Amygdala (tissue), 56 donors: ENCODE data around the gene ULK3.

Experiments
- DNase-seq, 56 donors: peaks; one replicate each; lab custom pipeline; 2025; lab: John Stamatoyannopoulos, UW

ULK3 gene

GRCh38 chr15:74801311-74801997, 41.5 kb downstream of the ULK3 start:
- no peak for DNase-seq

GRCh38 chr15:74800559-74801094, 42.3 kb downstream of the ULK3 start:
- peak in 2 of 56 donors; percentile 32 to 64 for DNase-seq

GRCh38 chr15:74799856-74800558, 42.9 kb downstream of the ULK3 start:
- DNase-seq, result peak in 45 of 56 donors; percentile 15 to 77 (median 55)

- no peak for DNase-seq
Observed at GRCh38 chr15:74799255-74799855, 43.6 kb downstream of the ULK3 start.

- DNase-seq, result no peak
Observed at GRCh38 chr15:74798388-74799254, 44.3 kb downstream of the ULK3 start.

GRCh38 chr15:74795966-74796625, 46.9 kb downstream of the ULK3 start:
- DNase-seq, result no peak

- no peak for DNase-seq
Observed at GRCh38 chr15:74794970-74795349, 48.0 kb downstream of the ULK3 start.

- DNase-seq, result no peak
Observed at GRCh38 chr15:74794248-74794969, 48.5 kb downstream of the ULK3 start.

- peak in 1 of 56 donors; percentile 30 for DNase-seq
Observed at GRCh38 chr15:74793135-74794028, 49.6 kb downstream of the ULK3 start.

- peak in 1 of 56 donors; percentile 58 for DNase-seq
Observed at GRCh38 chr15:74792227-74793016, 50.5 kb downstream of the ULK3 start.

- DNase-seq, result no peak
Observed at GRCh38 chr15:74791667-74792066, 51.3 kb downstream of the ULK3 start.

- no peak for DNase-seq
Observed at GRCh38 chr15:74791007-74791406, 51.9 kb downstream of the ULK3 start.

GRCh38 chr15:74790080-74790916, 52.7 kb downstream of the ULK3 start:
- peak in 50 of 56 donors; percentile 32 to 88 (median 64) for DNase-seq

- DNase-seq, result no peak
Observed at GRCh38 chr15:74789741-74790079, 53.2 kb downstream of the ULK3 start.

GRCh38 chr15:74789171-74789631, 53.8 kb downstream of the ULK3 start:
- no peak for DNase-seq

GRCh38 chr15:74788683-74789151, 54.2 kb downstream of the ULK3 start:
- no peak for DNase-seq
